ENCODE measurements around the gene ADARB2. TPM values are rescaled to one million over a fixed set of nuclear protein-coding genes. Genes with fewer than 3 reads are reported as not detected.

Gene ADARB2
- total RNA-seq, 2 donors from 2014 or later: 8.0 to 12.2 TPM

DNA sequence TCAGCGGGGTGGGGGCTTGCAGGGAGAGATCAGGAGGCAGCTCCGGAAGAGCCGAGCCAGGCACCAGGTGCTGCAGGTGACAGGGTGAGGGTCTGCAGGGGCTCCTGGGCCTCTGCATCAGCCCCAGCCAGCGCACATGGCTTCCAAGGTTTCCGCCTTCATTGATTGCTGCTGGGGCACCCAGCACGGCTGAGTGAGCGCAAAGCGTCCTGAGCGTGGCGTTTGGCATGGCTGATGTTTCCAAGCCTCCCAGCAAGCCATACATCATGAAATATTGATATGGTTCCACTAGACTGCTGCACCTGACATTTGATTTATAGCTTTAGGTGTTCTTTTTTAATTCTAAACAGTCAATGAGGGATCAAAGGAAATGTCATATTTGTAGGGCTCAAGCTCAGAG lies 422.1 kb downstream of the ADARB2 start:
- no peak for ATAC-seq
- TF ChIP-seq CTCF (IDR thresholded peaks at IDR 0.05) (no peak), POLR2A (IDR thresholded peaks at IDR 0.05) (no peak)
- no peak for DNase-seq
- no peak overlapping the region for H3K27ac ChIP-seq
- H3K4me1 ChIP-seq: no peaks in the 10 kb centered on the region
- H3K4me3 ChIP-seq: no peak overlapping the region
- whole genome bisulfite sequencing, 2 donors: 62 to 63% methylated on average over 9 to 10 of the region's 10 CpGs
- H3K36me3 ChIP-seq (replicated peaks in 1 of 2; ENCODE audit: insufficient read depth in 1 of 2, low read depth in 2 of 2): no peaks in the 10 kb centered on the region
- no peaks in the 10 kb centered on the region for H3K9me3 ChIP-seq
- intact Hi-C loops (cut with DNase I): no loop called here
- no peaks in the 10 kb centered on the region for H3K27me3 ChIP-seq

- DNase-seq (no peak), ATAC-seq (no peak)
- Histone ChIP-seq H3K9me3 (no peaks in the 10 kb centered on the region), H3K4me3 (no peak overlapping the region), H3K27ac (no peak overlapping the region), H3K36me3 (replicated peaks in 1 of 2; ENCODE audit: insufficient read depth in 1 of 2, low read depth in 2 of 2) (no peaks in the 10 kb centered on the region), H3K4me1 (no peaks in the 10 kb centered on the region), H3K27me3 (no peaks in the 10 kb centered on the region)
- intact Hi-C loops (cut with DNase I): no loop called here
- no peak for TF ChIP-seq POLR2A (IDR thresholded peaks at IDR 0.05)
- no peak for TF ChIP-seq CTCF (IDR thresholded peaks at IDR 0.05)
- WGBS, 2 donors: 57 to 59% methylated on average over 7 of the region's 7 CpGs
Observed at GRCh38 chr10:1311726-1312125, 425.6 kb downstream of the ADARB2 start.

DNA sequence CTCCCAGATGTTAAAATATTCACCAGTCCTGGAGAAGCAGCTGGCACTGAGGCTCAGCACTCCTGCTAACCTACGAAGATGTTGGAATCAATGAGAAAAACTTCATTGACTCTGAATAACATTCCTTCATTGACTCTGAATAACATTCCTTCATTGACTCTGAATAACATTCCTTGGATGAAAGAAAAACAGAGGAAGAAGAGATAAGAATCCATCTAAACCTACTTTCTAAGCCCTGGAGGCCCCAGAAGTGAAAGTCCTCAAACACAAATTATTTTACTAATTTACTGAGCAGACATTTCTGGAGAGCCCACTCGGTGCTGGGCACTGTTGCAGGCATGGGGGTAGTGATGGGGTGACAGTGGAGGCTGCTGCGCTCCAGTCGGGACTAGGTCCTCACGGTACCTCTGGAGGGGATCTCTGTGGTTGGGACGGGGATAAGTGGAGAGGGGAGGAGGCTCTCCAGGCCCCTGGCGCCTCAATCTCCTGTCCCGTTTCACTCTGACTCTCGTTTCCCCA lies 427.0 kb downstream of the ADARB2 start:
- Histone ChIP-seq H3K4me3 (no peak overlapping the region), H3K36me3 (replicated peaks in 1 of 2; ENCODE audit: insufficient read depth in 1 of 2, low read depth in 2 of 2) (no peaks in the 10 kb centered on the region), H3K27me3 (no peaks in the 10 kb centered on the region), H3K27ac (no peak overlapping the region), H3K9me3 (no peaks in the 10 kb centered on the region), H3K4me1 (no peaks in the 10 kb centered on the region)
- intact Hi-C loops (cut with DNase I): no loop called here
- ATAC-seq: no peak
- no peak for DNase-seq
- WGBS, 2 donors: 40 to 55% methylated on average over 9 of the region's 9 CpGs
- TF ChIP-seq CTCF (IDR thresholded peaks at IDR 0.05) (no peak), POLR2A (IDR thresholded peaks at IDR 0.05) (no peak)

DNA sequence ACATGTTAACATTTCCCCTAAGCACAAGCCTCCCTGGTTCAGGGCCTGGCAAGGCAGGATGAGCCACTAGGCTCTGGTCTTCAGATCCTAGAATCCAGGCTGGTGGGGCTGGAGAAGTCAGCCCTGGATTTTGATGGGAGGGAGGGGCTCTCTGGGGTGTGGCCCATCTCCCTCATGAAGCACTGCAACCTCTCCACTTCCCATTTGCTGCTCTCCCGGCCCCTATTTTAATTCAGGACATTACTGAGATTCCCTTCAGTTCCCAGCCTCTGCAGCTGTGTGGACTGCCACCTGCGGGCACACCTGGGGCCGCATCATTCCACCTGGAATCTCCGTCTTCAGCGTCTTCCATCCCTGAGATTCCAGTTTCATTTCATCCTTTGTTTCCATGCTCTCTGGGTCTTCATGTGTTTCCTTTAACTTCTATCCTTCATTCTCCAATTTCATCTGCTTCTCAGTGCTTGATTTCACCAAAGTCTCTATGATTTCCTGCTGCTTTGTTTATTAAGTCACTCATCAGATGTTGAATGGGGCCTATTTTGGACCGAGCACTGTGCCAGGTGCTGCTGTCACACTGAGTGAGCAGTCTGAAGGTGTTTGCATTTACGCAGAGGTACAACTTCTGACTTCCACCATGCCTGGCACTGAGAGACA lies 427.6 kb downstream of the ADARB2 start:
- no peak for DNase-seq
- intact Hi-C loops (cut with DNase I): no loop called here
- WGBS, 2 donors: 51 to 64% methylated on average over 7 of the region's 7 CpGs

More for the DNA sequence above, 427.6 kb downstream of the ADARB2 start:
- H3K4me1 ChIP-seq: no peaks in the 10 kb centered on the region
- H3K4me3 ChIP-seq: no peak overlapping the region
- no peak overlapping the region for H3K27ac ChIP-seq
- no peak for TF ChIP-seq CTCF (IDR thresholded peaks at IDR 0.05)
- no peak for TF ChIP-seq POLR2A (IDR thresholded peaks at IDR 0.05)
- H3K27me3 ChIP-seq: no peaks in the 10 kb centered on the region
- no peaks in the 10 kb centered on the region for H3K36me3 ChIP-seq (replicated peaks in 1 of 2; ENCODE audit: insufficient read depth in 1 of 2, low read depth in 2 of 2)
- H3K9me3 ChIP-seq: no peaks in the 10 kb centered on the region
- no peak for ATAC-seq
